Raji (cell line): Measurements from ENCODE around the gene SNTN.

ENCODE experiments used
- POLR2A ChIP-seq: IDR thresholded peaks from 2 replicates; pipeline ENCODE4 v1.6.1; 2011; ENCODE audit warnings: low read depth, low read length, control low read depth; ENCODE audit not compliant: insufficient read depth

Gene SNTN

DNA sequence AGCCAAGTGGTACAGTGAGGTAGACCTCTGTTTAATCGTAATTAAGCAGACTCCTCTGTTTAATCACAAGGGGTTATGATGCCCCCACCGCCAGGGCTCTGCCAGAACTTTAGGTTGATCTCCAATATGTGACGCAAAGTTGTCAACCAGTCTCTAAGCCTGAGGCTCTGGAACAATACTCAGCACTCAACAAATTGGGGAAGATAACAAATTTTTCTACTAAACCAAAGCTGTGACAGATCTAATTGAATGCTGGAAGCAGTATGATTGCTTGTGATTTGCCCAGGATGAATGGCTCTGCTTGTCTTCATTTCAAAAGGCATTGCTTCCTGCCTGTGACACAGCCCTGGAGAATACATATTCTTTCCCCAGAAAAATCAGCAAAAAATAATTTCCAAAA, 57.1 kb downstream of the SNTN start:
- no peak for TF ChIP-seq POLR2A
